ENCODE data around the gene TEX36. TPM values are rescaled to one million over a fixed set of nuclear protein-coding genes. Genes with fewer than 3 reads are reported as not detected.

TEX36 gene
- total and polyA plus RNA-seq, 2 of the 13 experiments (the other 11 are each of a cell fraction or from before 2014, with no cell fraction given): not detected

GRCh38 chr10:125721035-125721434 lies 38.1 kb upstream of the TEX36 start:
- TF ChIP-seq ZNF639 (CRISPR knock-in tag; conservative IDR thresholded peaks at IDR 0.05): no peak
- TF ChIP-seq MYPOP (CRISPR knock-in tag; IDR thresholded peaks at IDR 0.05): no peak
- no peak for TF ChIP-seq MAZ (IDR thresholded peaks at IDR 0.05; ENCODE audit: borderline replicate concordance, low read depth, low read length)
- no peak for TF ChIP-seq MAZ (CRISPR knock-in tag; IDR thresholded peaks at IDR 0.05; ENCODE audit: low read depth)
- TF ChIP-seq TCF7L2 (IDR thresholded peaks at IDR 0.05; ENCODE audit: low read depth, low read length): no peak
- no peak for TF ChIP-seq ZNF776 (CRISPR knock-in tag; IDR thresholded peaks at IDR 0.05)
- TF ChIP-seq ZNF629 (CRISPR knock-in tag; conservative IDR thresholded peaks at IDR 0.05): no peak
- TF ChIP-seq IKZF1 (IDR thresholded peaks at IDR 0.05): no peak
- no peak for TF ChIP-seq RELA (CRISPR knock-in tag; IDR thresholded peaks at IDR 0.05)
- no peak for TF ChIP-seq ZNF12 (CRISPR knock-in tag; IDR thresholded peaks at IDR 0.05)
- no peak for TF ChIP-seq SP5 (CRISPR knock-in tag; IDR thresholded peaks at IDR 0.05; ENCODE audit: borderline replicate concordance, low read depth)
- TF ChIP-seq FOXM1 (CRISPR knock-in tag; IDR thresholded peaks at IDR 0.05): no peak
- TF ChIP-seq ZNF780A (CRISPR knock-in tag; IDR thresholded peaks at IDR 0.05): no peak
- TF ChIP-seq SOX13 (IDR thresholded peaks at IDR 0.05): no peak
- TF ChIP-seq SOX13 (CRISPR knock-in tag; conservative IDR thresholded peaks at IDR 0.05 in 1 of 2, IDR thresholded peaks at IDR 0.05 in 1 of 2): no peak
- TF ChIP-seq TAF15 (IDR thresholded peaks at IDR 0.05; ENCODE audit: low read depth, low read length, poor library complexity, severe bottlenecking): no peak
- TF ChIP-seq SCMH1 (CRISPR knock-in tag; IDR thresholded peaks at IDR 0.05; ENCODE audit: borderline replicate concordance): no peak
- no peak for TF ChIP-seq E2F2 (CRISPR knock-in tag; IDR thresholded peaks at IDR 0.05; ENCODE audit: borderline replicate concordance)
- TF ChIP-seq NFE2 (CRISPR knock-in tag; IDR thresholded peaks at IDR 0.05): no peak
- no peak for TF ChIP-seq PPARG (CRISPR knock-in tag; conservative IDR thresholded peaks at IDR 0.05)
- no peak for TF ChIP-seq FOSL1 (CRISPR knock-in tag; IDR thresholded peaks at IDR 0.05; ENCODE audit: borderline replicate concordance)
- TF ChIP-seq MAFF (IDR thresholded peaks at IDR 0.05; ENCODE audit: low read depth, low read length): no peak
- peak overlapping the region; percentile 53 for H3K4me2 ChIP-seq (ENCODE audit: low read depth, low read length)
- no peaks in the 10 kb centered on the region for H4K20me1 ChIP-seq (ENCODE audit: insufficient read depth, low read length)
- no peaks in the 10 kb centered on the region for H3K9me3 ChIP-seq (ENCODE audit: low read length)
- H3K9ac ChIP-seq (ENCODE audit: insufficient read depth, low read depth, low read length): peak overlapping the region; percentile 90
- 95% methylated on average over 6 of the region's 6 CpGs for WGBS (ENCODE audit: low lambda C conversion rate)
- peaks cover 2 to 44% of the 10 kb centered on the region in 2 experiments for H3K36me3 ChIP-seq (replicated peaks in 1 of 2; ENCODE audit: control insufficient read depth in 1 of 2, insufficient read depth in 2 of 2, low read length in 2 of 2)
- no peak for FAIRE-seq
- no TSS peak for BruUV-seq (replicated peaks)
- peaks cover 25% of the 10 kb centered on the region for H3K4me1 ChIP-seq (ENCODE audit: insufficient read depth, low read length)
- CTCF ChIA-PET (ENCODE audit: low intra/inter-chr PET ratio, low total read pairs): no interaction called here
- in situ Hi-C loops (cut with HindIII; ENCODE audit: extremely low pct_ligation_motif_present, low pct_unique_long_range_greater_than_20kb) (no loop called here), intact Hi-C loops (cut with micrococcal nuclease; ENCODE audit: unreplicated experiment) (no loop called here)
- DNase-seq (ENCODE audit: low spot score): no peak
- no peak for ATAC-seq
- no peaks in the 10 kb centered on the region; a peak in 1 of 5 replicates for H3K27me3 ChIP-seq (ENCODE audit: control insufficient read depth in 1 of 2, insufficient read depth in 2 of 2, low read length in 2 of 2)
- POLR2A ChIA-PET: no interaction called here
- H3K79me2 ChIP-seq (ENCODE audit: insufficient read depth, low read length): peaks cover 19% of the 10 kb centered on the region
- H3K27ac ChIP-seq (ENCODE audit: extremely low read length, insufficient read depth, low read length): no peak overlapping the region
- H3K4me3 ChIP-seq (replicated peaks in 1 of 3; ENCODE audit: insufficient read depth in 1 of 3, low read depth in 2 of 3, low read length in 3 of 3): peak overlapping the region; percentile 76 to 92 (median 87); a peak in 4 of 6 replicates
- H2AFZ ChIP-seq (ENCODE audit: low read length): no peak overlapping the region

Data from HepG2 (cell line).